ENCODE results near the gene SLC41A3. TPM values are rescaled to one million over a fixed set of nuclear protein-coding genes. Genes with fewer than 3 reads are reported as not detected.

SLC41A3 gene
- total RNA-seq, 1 experiment from 2014 or later: 41.3 TPM

GRCh38 chr3:126130981-126131745, 47.2 kb upstream of the SLC41A3 start:
- Histone ChIP-seq H3K27me3 (replicated peaks; ENCODE audit: control insufficient read depth, insufficient read depth, low read length) (no peaks in the 10 kb centered on the region), H3K9me3 (no peaks in the 10 kb centered on the region), H3K36me3 (ENCODE audit: control insufficient read depth, insufficient read depth, low read length) (no peaks in the 10 kb centered on the region), H3K4me3 (ENCODE audit: low read depth, low read length) (no peak overlapping the region), H3K4me1 (no peaks in the 10 kb centered on the region)
- DNase-seq: peak in 1 of 2 experiments; percentile 25
- TF ChIP-seq CTCF (IDR thresholded peaks at IDR 0.05; ENCODE audit: insufficient read depth in 1 of 2, low read depth in 1 of 2, low read length in 1 of 2, severe bottlenecking in 1 of 2, unreplicated experiment in 1 of 2): no peak
- no peaks in the 10 kb centered on the region for H3K36me3 Mint-ChIP-seq (ENCODE audit: insufficient read depth, unreplicated experiment)
- H3K4me1 Mint-ChIP-seq (ENCODE audit: low read depth, unreplicated experiment): no peaks in the 10 kb centered on the region
- no peak overlapping the region for H3K4me3 Mint-ChIP-seq (ENCODE audit: unreplicated experiment)
- ChIA-PET CTCF (no interaction called here), POLR2A (no interaction called here)
- H3K9me3 Mint-ChIP-seq (ENCODE audit: unreplicated experiment): no peaks in the 10 kb centered on the region
- no peak overlapping the region for H3K27ac Mint-ChIP-seq (ENCODE audit: unreplicated experiment)
- H3K27me3 Mint-ChIP-seq (ENCODE audit: insufficient read depth, unreplicated experiment): peaks cover 3% of the 10 kb centered on the region
- BruUV-seq (replicated peaks): no TSS peak
- intact Hi-C loops (cut with micrococcal nuclease; ENCODE audit: unreplicated experiment): loop anchor here (10.0 kb wide), 1 partner anchor 84 kb away; no protein-coding TSS in a partner anchor

- POLR2A ChIA-PET: no interaction called here
Measured at GRCh38 chr3:126130081-126130855, 46.3 kb upstream of the SLC41A3 start.

More at GRCh38 chr3:126130081-126130855, 46.3 kb upstream of the SLC41A3 start:
- H3K4me3 Mint-ChIP-seq (ENCODE audit: unreplicated experiment): no peak overlapping the region
- DNase-seq: peak in 1 of 2 experiments; percentile 26
- CTCF ChIA-PET: no interaction called here
- Histone ChIP-seq H3K4me3 (ENCODE audit: low read depth, low read length) (no peak overlapping the region), H3K9me3 (no peaks in the 10 kb centered on the region), H3K36me3 (ENCODE audit: control insufficient read depth, insufficient read depth, low read length) (no peaks in the 10 kb centered on the region), H3K4me1 (no peaks in the 10 kb centered on the region), H3K27me3 (replicated peaks; ENCODE audit: control insufficient read depth, insufficient read depth, low read length) (no peaks in the 10 kb centered on the region)
- TF ChIP-seq CTCF (IDR thresholded peaks at IDR 0.05; ENCODE audit: insufficient read depth in 1 of 2, low read depth in 1 of 2, low read length in 1 of 2, severe bottlenecking in 1 of 2, unreplicated experiment in 1 of 2): no peak
- peaks cover 3% of the 10 kb centered on the region for H3K27me3 Mint-ChIP-seq (ENCODE audit: insufficient read depth, unreplicated experiment)
- no TSS peak for BruUV-seq (replicated peaks)
- no peaks in the 10 kb centered on the region for H3K9me3 Mint-ChIP-seq (ENCODE audit: unreplicated experiment)
- intact Hi-C loops (cut with micrococcal nuclease; ENCODE audit: unreplicated experiment): loop anchor here (10.0 kb wide), 1 partner anchor 85 kb away; no protein-coding TSS in a partner anchor
- no peak overlapping the region for H3K27ac Mint-ChIP-seq (ENCODE audit: unreplicated experiment)
- H3K4me1 Mint-ChIP-seq (ENCODE audit: low read depth, unreplicated experiment): no peaks in the 10 kb centered on the region
- H3K36me3 Mint-ChIP-seq (ENCODE audit: insufficient read depth, unreplicated experiment): no peaks in the 10 kb centered on the region
